Measurements from ENCODE around the gene SAT2. TPM values are rescaled to one million over a fixed set of nuclear protein-coding genes. Genes with fewer than 3 reads are reported as not detected.
A peak's percentile ranks its signal among the peaks of the same experiment; 100 is the strongest.

SAT2 gene
- total and polyA plus RNA-seq, 7 donors: 72.9 to 116 (median 104) TPM

GRCh38 chr17:7620835-7621234, 6.8 kb downstream of the SAT2 start:
- TF ChIP-seq EP300 (IDR thresholded peaks at IDR 0.05) (no peak), POLR2A (IDR thresholded peaks at IDR 0.05) (no peak), CTCF (IDR thresholded peaks at IDR 0.05) (no peak), POLR2AphosphoS5 (IDR thresholded peaks at IDR 0.05) (no peak)
- WGBS, 2 donors: 88 to 94% methylated on average over 8 of the region's 8 CpGs
- Histone ChIP-seq H3K36me3 (peaks cover 0 to 7% (median 3%) of the 10 kb centered on the region in 4 donors), H3K27ac (no peak overlapping the region), H3K27me3 (no peaks in the 10 kb centered on the region), H3K4me3 (no peak overlapping the region), H3K9me3 (no peaks in the 10 kb centered on the region), H3K4me1 (no peaks in the 10 kb centered on the region)
- intact Hi-C loops (cut with DNase I): no loop called here
- no peak for DNase-seq

GRCh38 chr17:7618608-7619007, 9.0 kb downstream of the SAT2 start:
- intact Hi-C loops (cut with DNase I): no loop called here
- Histone ChIP-seq H3K27ac (no peak overlapping the region), H3K36me3 (no peaks in the 10 kb centered on the region), H3K9me3 (no peaks in the 10 kb centered on the region), H3K27me3 (no peaks in the 10 kb centered on the region), H3K4me3 (no peak overlapping the region), H3K4me1 (peaks cover 0 to 11% (median 11%) of the 10 kb centered on the region in 4 donors)
- no peak for TF ChIP-seq POLR2AphosphoS5 (IDR thresholded peaks at IDR 0.05)
- TF ChIP-seq CTCF (IDR thresholded peaks at IDR 0.05): no peak
- no peak for TF ChIP-seq POLR2A (IDR thresholded peaks at IDR 0.05)
- WGBS, 2 donors: 67 to 76% methylated on average over 5 of the region's 5 CpGs
- DNase-seq: no peak

- intact Hi-C loops (cut with DNase I): loop anchor here (2.0 kb wide), 1 partner anchor 55 kb away; the partner anchor contains the start of gene SENP3
- H3K4me3 ChIP-seq: peak overlapping the region; percentile 28 to 81 (median 44)
- no peaks in the 10 kb centered on the region for H3K36me3 ChIP-seq
- peaks cover 0 to 43% (median 37%) of the 10 kb centered on the region in 4 donors for H3K4me1 ChIP-seq
- 3 to 6% methylated on average over 28 of the region's 28 CpGs for WGBS, 2 donors
- H3K27me3 ChIP-seq: no peaks in the 10 kb centered on the region
- TF ChIP-seq EP300 (IDR thresholded peaks at IDR 0.05): no peak
- TF ChIP-seq POLR2AphosphoS5 (IDR thresholded peaks at IDR 0.05): peak; percentile 5 to 78 (median 40)
- peak overlapping the region; percentile 85 to 98 (median 92) for H3K27ac ChIP-seq
- DNase-seq: no peak
- H3K9me3 ChIP-seq: no peaks in the 10 kb centered on the region
Measured at GRCh38 chr17:7615265-7615747, 12.3 kb downstream of the SAT2 start.

- Histone ChIP-seq H3K9me3 (no peaks in the 10 kb centered on the region), H3K27ac (peak within 1 kb of the TSS; percentile 91 to 100 (median 95)), H3K27me3 (no peaks in the 10 kb centered on the region), H3K4me1 (peaks cover 0 to 47% (median 40%) of the 10 kb centered on the region in 4 donors), H3K4me3 (peak within 1 kb of the TSS; percentile 57 to 95 (median 80)), H3K36me3 (no peaks in the 10 kb centered on the region)
- intact Hi-C loops (cut with DNase I): loop anchor here (1.0 to 5.0 kb wide), 3 partner anchors 54 to 468 kb away; partner anchors contain the start of genes SENP3 and TP53
- peak; percentile 100 for DNase-seq
- WGBS, 2 donors: 1% methylated on average over 93 of the region's 93 CpGs
- peak in 3 of 4 experiments; percentile 49 to 52 (median 51) for TF ChIP-seq CTCF (IDR thresholded peaks at IDR 0.05)
- no peak for TF ChIP-seq EP300 (IDR thresholded peaks at IDR 0.05)
- peak; percentile 84 to 94 (median 88) for TF ChIP-seq POLR2AphosphoS5 (IDR thresholded peaks at IDR 0.05)
Measured at GRCh38 chr17:7614425-7615264, 13.0 kb downstream of the SAT2 start, which contains the start of gene FXR2. Gene FXR2, minus strand, starts transcription at chr17:7614897. Its CDS starts 365 bp downstream, at chr17:7614532.
